GM12878 (cell line): ENCODE measurements around the gene CNST.

Experiments
- ASH2L ChIP-seq: fragments of 300-600, 200-600 bp; sonication (generic); IDR thresholded peaks from 2 replicates; pipeline ENCODE4 v1.6.1; 2017; ENCODE audit warnings: low read depth, mild to moderate bottlenecking, borderline replicate concordance
- GABPA ChIP-seq: IDR thresholded peaks from 2 replicates; pipeline ENCODE4 v1.6.1; 2014; ENCODE audit warnings: antibody characterized with exemption, low read depth, mild to moderate bottlenecking, inconsistent platforms
- MXI1 ChIP-seq: fragments of 150-350 bp; IDR thresholded peaks from 2 replicates; pipeline ENCODE4 v1.6.1; 2011; ENCODE audit warnings: low read depth, mild to moderate bottlenecking, inconsistent platforms, low read length, improper control_type of control experiment
- NBN ChIP-seq: fragments of 450-650 bp; IDR thresholded peaks from 2 replicates; pipeline ENCODE4 v1.6.1; 2016
- NRF1 ChIP-seq: conservative IDR thresholded peaks from 2 replicates; pipeline ENCODE4 v1.6.1; 2011; ENCODE audit warnings: mild to moderate bottlenecking, low read depth, low read length, improper control_type of control experiment
- SMARCA5 ChIP-seq: fragments of 450-650 bp; IDR thresholded peaks from 2 replicates; pipeline ENCODE4 v1.6.1; 2017; ENCODE audit warnings: mild to moderate bottlenecking
- SPI1 ChIP-seq: IDR thresholded peaks from 2 replicates; pipeline ENCODE4 v1.6.1; 2011; ENCODE audit warnings: low read depth, mild to moderate bottlenecking, low read length, moderate library complexity, borderline replicate concordance; ENCODE audit not compliant: insufficient read depth
- TF ChIP-seq, protein P1 (sequence below): fragments of 450-650 bp; IDR thresholded peaks from 2 replicates; pipeline ENCODE4 v1.6.1; 2016; ENCODE audit warnings: mild to moderate bottlenecking
- TF ChIP-seq, protein P2 (sequence below): IDR thresholded peaks from 2 replicates; pipeline ENCODE4 v1.6.1; 2012; ENCODE audit warnings: low read length, inconsistent platforms
- TF ChIP-seq, protein P3 (sequence below), 3 experiments: IDR thresholded peaks in 2 of 3; conservative IDR thresholded peaks in 1 of 3; 2 replicates each; pipeline ENCODE4 v1.5.1; 2011; ENCODE audit warnings: low read depth in 3 of 3, low read length in 3 of 3, mild to moderate bottlenecking in 3 of 3, control low read depth in 2 of 3, moderate library complexity in 2 of 3, inconsistent platforms in 1 of 3, mixed read lengths in 1 of 3; ENCODE audit not compliant: control insufficient read depth in 2 of 3, insufficient read depth in 1 of 3; ENCODE audit errors: extremely low read depth in 1 of 3
- TF ChIP-seq, protein P4 (sequence below): fragments of 450-650 bp; IDR thresholded peaks from 2 replicates; pipeline ENCODE4 v1.6.1; 2017; ENCODE audit warnings: mild to moderate bottlenecking, moderate library complexity
- TF ChIP-seq, protein P5 (sequence below): IDR thresholded peaks from 2 replicates; pipeline ENCODE4 v1.6.1; 2011; ENCODE audit warnings: low read depth, mild to moderate bottlenecking, low read length, moderate library complexity, borderline replicate concordance; ENCODE audit errors: extremely low read depth
- TF ChIP-seq, protein P6 (sequence below): IDR thresholded peaks from 2 replicates; pipeline ENCODE4 v1.6.1; 2012; ENCODE audit warnings: mild to moderate bottlenecking, low read depth, low read length
- TF ChIP-seq, protein P7 (sequence below): fragments of 450-650 bp; IDR thresholded peaks from 2 replicates; pipeline ENCODE4 v1.6.1; 2017; ENCODE audit warnings: antibody characterized with exemption, mild to moderate bottlenecking, moderate library complexity

DNA sequence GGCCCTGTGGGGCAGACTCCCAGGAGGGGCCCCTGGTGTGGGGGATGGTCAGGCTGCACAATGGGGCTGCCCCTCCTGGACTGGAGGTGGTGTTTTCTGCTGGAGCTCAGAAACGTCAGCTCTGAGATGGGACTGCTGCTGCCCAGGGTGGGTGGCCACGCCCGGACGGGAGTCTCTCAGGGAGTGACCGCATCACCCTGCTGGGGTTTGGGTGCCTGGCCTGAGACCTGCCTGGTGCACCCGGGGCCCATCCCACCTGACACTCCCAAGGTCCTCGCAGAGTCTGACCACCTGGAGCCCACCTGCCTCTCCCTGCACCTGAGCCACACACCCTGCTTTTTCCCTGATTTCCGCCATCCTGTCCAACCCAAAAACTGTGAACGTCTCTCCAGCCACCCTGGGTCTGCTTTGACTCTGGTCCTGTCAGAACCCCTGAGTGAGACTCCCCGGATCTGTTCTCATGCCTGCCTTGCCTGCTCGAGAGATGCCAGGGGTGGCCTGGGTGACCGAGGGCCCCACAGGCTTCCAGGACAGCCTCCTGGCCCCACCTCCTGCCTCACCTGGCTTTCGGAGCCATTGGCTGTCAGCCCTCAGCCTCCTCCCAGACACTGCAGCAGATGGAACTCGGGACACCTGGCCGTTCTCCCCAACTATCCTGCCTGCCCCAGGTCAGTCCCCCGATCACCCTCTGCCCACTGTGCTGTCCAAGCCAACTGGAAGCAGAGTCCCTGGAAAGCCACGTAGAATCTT is 47.6 kb upstream of the CNST start:
- TF ChIP-seq, protein P1, sequence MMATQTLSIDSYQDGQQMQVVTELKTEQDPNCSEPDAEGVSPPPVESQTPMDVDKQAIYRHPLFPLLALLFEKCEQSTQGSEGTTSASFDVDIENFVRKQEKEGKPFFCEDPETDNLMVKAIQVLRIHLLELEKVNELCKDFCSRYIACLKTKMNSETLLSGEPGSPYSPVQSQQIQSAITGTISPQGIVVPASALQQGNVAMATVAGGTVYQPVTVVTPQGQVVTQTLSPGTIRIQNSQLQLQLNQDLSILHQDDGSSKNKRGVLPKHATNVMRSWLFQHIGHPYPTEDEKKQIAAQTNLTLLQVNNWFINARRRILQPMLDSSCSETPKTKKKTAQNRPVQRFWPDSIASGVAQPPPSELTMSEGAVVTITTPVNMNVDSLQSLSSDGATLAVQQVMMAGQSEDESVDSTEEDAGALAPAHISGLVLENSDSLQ = no peak
- TF ChIP-seq GABPA (no peak), NRF1 (no peak), MXI1 (no peak), SPI1 (no peak), SMARCA5 (no peak), NBN (no peak), ASH2L (no peak)
- TF ChIP-seq, protein P2, sequence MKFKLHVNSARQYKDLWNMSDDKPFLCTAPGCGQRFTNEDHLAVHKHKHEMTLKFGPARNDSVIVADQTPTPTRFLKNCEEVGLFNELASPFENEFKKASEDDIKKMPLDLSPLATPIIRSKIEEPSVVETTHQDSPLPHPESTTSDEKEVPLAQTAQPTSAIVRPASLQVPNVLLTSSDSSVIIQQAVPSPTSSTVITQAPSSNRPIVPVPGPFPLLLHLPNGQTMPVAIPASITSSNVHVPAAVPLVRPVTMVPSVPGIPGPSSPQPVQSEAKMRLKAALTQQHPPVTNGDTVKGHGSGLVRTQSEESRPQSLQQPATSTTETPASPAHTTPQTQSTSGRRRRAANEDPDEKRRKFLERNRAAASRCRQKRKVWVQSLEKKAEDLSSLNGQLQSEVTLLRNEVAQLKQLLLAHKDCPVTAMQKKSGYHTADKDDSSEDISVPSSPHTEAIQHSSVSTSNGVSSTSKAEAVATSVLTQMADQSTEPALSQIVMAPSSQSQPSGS = no peak
- TF ChIP-seq, protein P3, sequence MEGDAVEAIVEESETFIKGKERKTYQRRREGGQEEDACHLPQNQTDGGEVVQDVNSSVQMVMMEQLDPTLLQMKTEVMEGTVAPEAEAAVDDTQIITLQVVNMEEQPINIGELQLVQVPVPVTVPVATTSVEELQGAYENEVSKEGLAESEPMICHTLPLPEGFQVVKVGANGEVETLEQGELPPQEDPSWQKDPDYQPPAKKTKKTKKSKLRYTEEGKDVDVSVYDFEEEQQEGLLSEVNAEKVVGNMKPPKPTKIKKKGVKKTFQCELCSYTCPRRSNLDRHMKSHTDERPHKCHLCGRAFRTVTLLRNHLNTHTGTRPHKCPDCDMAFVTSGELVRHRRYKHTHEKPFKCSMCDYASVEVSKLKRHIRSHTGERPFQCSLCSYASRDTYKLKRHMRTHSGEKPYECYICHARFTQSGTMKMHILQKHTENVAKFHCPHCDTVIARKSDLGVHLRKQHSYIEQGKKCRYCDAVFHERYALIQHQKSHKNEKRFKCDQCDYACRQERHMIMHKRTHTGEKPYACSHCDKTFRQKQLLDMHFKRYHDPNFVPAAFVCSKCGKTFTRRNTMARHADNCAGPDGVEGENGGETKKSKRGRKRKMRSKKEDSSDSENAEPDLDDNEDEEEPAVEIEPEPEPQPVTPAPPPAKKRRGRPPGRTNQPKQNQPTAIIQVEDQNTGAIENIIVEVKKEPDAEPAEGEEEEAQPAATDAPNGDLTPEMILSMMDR (IDR thresholded peaks at IDR 0.05 in 2 of 3, conservative IDR thresholded peaks at IDR 0.05 in 1 of 3; ENCODE audit: control insufficient read depth in 2 of 3, extremely low read depth in 1 of 3, insufficient read depth in 1 of 3, low read depth in 3 of 3, low read length in 3 of 3) = no peak
- TF ChIP-seq, protein P4, sequence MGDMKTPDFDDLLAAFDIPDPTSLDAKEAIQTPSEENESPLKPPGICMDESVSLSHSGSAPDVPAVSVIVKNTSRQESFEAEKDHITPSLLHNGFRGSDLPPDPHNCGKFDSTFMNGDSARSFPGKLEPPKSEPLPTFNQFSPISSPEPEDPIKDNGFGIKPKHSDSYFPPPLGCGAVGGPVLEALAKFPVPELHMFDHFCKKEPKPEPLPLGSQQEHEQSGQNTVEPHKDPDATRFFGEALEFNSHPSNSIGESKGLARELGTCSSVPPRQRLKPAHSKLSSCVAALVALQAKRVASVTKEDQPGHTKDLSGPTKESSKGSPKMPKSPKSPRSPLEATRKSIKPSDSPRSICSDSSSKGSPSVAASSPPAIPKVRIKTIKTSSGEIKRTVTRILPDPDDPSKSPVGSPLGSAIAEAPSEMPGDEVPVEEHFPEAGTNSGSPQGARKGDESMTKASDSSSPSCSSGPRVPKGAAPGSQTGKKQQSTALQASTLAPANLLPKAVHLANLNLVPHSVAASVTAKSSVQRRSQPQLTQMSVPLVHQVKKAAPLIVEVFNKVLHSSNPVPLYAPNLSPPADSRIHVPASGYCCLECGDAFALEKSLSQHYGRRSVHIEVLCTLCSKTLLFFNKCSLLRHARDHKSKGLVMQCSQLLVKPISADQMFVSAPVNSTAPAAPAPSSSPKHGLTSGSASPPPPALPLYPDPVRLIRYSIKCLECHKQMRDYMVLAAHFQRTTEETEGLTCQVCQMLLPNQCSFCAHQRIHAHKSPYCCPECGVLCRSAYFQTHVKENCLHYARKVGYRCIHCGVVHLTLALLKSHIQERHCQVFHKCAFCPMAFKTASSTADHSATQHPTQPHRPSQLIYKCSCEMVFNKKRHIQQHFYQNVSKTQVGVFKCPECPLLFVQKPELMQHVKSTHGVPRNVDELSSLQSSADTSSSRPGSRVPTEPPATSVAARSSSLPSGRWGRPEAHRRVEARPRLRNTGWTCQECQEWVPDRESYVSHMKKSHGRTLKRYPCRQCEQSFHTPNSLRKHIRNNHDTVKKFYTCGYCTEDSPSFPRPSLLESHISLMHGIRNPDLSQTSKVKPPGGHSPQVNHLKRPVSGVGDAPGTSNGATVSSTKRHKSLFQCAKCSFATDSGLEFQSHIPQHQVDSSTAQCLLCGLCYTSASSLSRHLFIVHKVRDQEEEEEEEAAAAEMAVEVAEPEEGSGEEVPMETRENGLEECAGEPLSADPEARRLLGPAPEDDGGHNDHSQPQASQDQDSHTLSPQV = no peak
- TF ChIP-seq, protein P5, sequence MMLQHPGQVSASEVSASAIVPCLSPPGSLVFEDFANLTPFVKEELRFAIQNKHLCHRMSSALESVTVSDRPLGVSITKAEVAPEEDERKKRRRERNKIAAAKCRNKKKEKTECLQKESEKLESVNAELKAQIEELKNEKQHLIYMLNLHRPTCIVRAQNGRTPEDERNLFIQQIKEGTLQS = no peak
- TF ChIP-seq, protein P6, sequence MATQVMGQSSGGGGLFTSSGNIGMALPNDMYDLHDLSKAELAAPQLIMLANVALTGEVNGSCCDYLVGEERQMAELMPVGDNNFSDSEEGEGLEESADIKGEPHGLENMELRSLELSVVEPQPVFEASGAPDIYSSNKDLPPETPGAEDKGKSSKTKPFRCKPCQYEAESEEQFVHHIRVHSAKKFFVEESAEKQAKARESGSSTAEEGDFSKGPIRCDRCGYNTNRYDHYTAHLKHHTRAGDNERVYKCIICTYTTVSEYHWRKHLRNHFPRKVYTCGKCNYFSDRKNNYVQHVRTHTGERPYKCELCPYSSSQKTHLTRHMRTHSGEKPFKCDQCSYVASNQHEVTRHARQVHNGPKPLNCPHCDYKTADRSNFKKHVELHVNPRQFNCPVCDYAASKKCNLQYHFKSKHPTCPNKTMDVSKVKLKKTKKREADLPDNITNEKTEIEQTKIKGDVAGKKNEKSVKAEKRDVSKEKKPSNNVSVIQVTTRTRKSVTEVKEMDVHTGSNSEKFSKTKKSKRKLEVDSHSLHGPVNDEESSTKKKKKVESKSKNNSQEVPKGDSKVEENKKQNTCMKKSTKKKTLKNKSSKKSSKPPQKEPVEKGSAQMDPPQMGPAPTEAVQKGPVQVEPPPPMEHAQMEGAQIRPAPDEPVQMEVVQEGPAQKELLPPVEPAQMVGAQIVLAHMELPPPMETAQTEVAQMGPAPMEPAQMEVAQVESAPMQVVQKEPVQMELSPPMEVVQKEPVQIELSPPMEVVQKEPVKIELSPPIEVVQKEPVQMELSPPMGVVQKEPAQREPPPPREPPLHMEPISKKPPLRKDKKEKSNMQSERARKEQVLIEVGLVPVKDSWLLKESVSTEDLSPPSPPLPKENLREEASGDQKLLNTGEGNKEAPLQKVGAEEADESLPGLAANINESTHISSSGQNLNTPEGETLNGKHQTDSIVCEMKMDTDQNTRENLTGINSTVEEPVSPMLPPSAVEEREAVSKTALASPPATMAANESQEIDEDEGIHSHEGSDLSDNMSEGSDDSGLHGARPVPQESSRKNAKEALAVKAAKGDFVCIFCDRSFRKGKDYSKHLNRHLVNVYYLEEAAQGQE = no peak
- TF ChIP-seq, protein P7, sequence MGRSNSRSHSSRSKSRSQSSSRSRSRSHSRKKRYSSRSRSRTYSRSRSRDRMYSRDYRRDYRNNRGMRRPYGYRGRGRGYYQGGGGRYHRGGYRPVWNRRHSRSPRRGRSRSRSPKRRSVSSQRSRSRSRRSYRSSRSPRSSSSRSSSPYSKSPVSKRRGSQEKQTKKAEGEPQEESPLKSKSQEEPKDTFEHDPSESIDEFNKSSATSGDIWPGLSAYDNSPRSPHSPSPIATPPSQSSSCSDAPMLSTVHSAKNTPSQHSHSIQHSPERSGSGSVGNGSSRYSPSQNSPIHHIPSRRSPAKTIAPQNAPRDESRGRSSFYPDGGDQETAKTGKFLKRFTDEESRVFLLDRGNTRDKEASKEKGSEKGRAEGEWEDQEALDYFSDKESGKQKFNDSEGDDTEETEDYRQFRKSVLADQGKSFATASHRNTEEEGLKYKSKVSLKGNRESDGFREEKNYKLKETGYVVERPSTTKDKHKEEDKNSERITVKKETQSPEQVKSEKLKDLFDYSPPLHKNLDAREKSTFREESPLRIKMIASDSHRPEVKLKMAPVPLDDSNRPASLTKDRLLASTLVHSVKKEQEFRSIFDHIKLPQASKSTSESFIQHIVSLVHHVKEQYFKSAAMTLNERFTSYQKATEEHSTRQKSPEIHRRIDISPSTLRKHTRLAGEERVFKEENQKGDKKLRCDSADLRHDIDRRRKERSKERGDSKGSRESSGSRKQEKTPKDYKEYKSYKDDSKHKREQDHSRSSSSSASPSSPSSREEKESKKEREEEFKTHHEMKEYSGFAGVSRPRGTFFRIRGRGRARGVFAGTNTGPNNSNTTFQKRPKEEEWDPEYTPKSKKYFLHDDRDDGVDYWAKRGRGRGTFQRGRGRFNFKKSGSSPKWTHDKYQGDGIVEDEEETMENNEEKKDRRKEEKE = no peak
